NCI-H510A treated with DMSO at 0.1 percent for 48 hours (cell line): ENCODE data around the gene SSTR3.
"Not testable (repeated sequence)": the region's sequence is repeated elsewhere in the genome, so short reads cannot be mapped to it uniquely, and the experiment has no call there.

Experiments
- DNase-seq: peaks from one replicate; lab custom pipeline; 2025; lab: John Stamatoyannopoulos, UW

Gene SSTR3

GRCh38 chr22:37242395-37242918, 30.2 kb upstream of the SSTR3 start:
- DNase-seq = no peak

GRCh38 chr22:37241351-37242142, 29.3 kb upstream of the SSTR3 start:
- no peak for DNase-seq

GRCh38 chr22:37240941-37241320, 28.7 kb upstream of the SSTR3 start:
- no peak for DNase-seq

- DNase-seq = no peak
Measured at GRCh38 chr22:37240240-37240940, 28.1 kb upstream of the SSTR3 start.

- DNase-seq = no peak
Measured at GRCh38 chr22:37239336-37240239, 27.3 kb upstream of the SSTR3 start.

- DNase-seq = no peak
Measured at GRCh38 chr22:37237371-37238268, 25.3 kb upstream of the SSTR3 start.

- DNase-seq = no peak
Measured at GRCh38 chr22:37235897-37236607, 23.8 kb upstream of the SSTR3 start.

- DNase-seq = no peak
Measured at GRCh38 chr22:37234736-37235711, 22.7 kb upstream of the SSTR3 start.

GRCh38 chr22:37233751-37234631, 21.7 kb upstream of the SSTR3 start:
- DNase-seq = no peak

- DNase-seq = not testable (repeated sequence)
Measured at GRCh38 chr22:37233371-37233750, 21.1 kb upstream of the SSTR3 start.

GRCh38 chr22:37232140-37232998, 20.1 kb upstream of the SSTR3 start:
- no peak for DNase-seq

GRCh38 chr22:37231406-37232139, 19.3 kb upstream of the SSTR3 start:
- no peak for DNase-seq

- no peak for DNase-seq
Measured at GRCh38 chr22:37230673-37231405, 18.6 kb upstream of the SSTR3 start.

GRCh38 chr22:37229805-37230672, 17.8 kb upstream of the SSTR3 start:
- no peak for DNase-seq
